Stimulated activated CD4-positive, alpha-beta T cell treated with anti-CD3 and anti-CD28 coated beads, Interleukin-2, amount 100 ng/mL, for 24 hours (primary cell): ENCODE data around the gene NSL1.
A peak's percentile ranks its signal among the peaks of the same experiment; 100 is the strongest.
"Not testable (repeated sequence)": the region's sequence is repeated elsewhere in the genome, so short reads cannot be mapped to it uniquely, and the experiment has no call there.

Experiments
- DNase-seq, 2 donors: peaks; one replicate each; pipeline ENCODE4 v3.0.0-alpha.2; 2020

NSL1 gene

GRCh38 chr1:212782422-212783154, 9.0 kb downstream of the NSL1 start:
- DNase-seq, result no peak

GRCh38 chr1:212781225-212781624, 10.4 kb downstream of the NSL1 start:
- DNase-seq, result no peak

GRCh38 chr1:212780759-212781158, 10.8 kb downstream of the NSL1 start:
- DNase-seq, result no peak

GRCh38 chr1:212779086-212779485, 12.5 kb downstream of the NSL1 start:
- DNase-seq, result not testable (repeated sequence)

- DNase-seq, result no peak
Measured at GRCh38 chr1:212777151-212777550, 14.4 kb downstream of the NSL1 start.

GRCh38 chr1:212775241-212775640, 16.3 kb downstream of the NSL1 start:
- DNase-seq, result no peak

GRCh38 chr1:212774584-212774983, 17.0 kb downstream of the NSL1 start:
- no peak for DNase-seq

GRCh38 chr1:212773011-212773410, 18.6 kb downstream of the NSL1 start:
- no peak for DNase-seq

- DNase-seq, result no peak
Measured at GRCh38 chr1:212771341-212771740, 20.2 kb downstream of the NSL1 start.

GRCh38 chr1:212769459-212770167, 22.0 kb downstream of the NSL1 start:
- no peak for DNase-seq

GRCh38 chr1:212766825-212767224, 24.8 kb downstream of the NSL1 start:
- not testable (repeated sequence) for DNase-seq

GRCh38 chr1:212764718-212765281, 26.8 kb downstream of the NSL1 start:
- DNase-seq, result not testable (repeated sequence)

GRCh38 chr1:212762839-212763238, 28.7 kb downstream of the NSL1 start:
- DNase-seq, result no peak

- no peak for DNase-seq
Measured at GRCh38 chr1:212762234-212762633, 29.3 kb downstream of the NSL1 start.

GRCh38 chr1:212760126-212760823, 31.3 kb downstream of the NSL1 start:
- DNase-seq, result peak; percentile 67 to 70

GRCh38 chr1:212759683-212760082, 31.9 kb downstream of the NSL1 start:
- no peak for DNase-seq

GRCh38 chr1:212754680-212755079, 36.9 kb downstream of the NSL1 start:
- no peak for DNase-seq

- no peak for DNase-seq
Measured at GRCh38 chr1:212754193-212754592, 37.4 kb downstream of the NSL1 start.

- no peak for DNase-seq
Measured at GRCh38 chr1:212753749-212754148, 37.8 kb downstream of the NSL1 start.

- no peak for DNase-seq
Measured at GRCh38 chr1:212752934-212753497, 38.6 kb downstream of the NSL1 start.

GRCh38 chr1:212752252-212752933, 39.2 kb downstream of the NSL1 start:
- no peak for DNase-seq

- DNase-seq, result no peak
Measured at GRCh38 chr1:212749821-212750535, 41.6 kb downstream of the NSL1 start.
